Fibroblast of gingiva (primary cell): ENCODE measurements around the gene PAX5.

Experiments used
- DNase-seq: peaks from one replicate; pipeline ENCODE4 v3.0.0-alpha.2; 2011; ENCODE audit warnings: low read depth

PAX5 gene

DNA sequence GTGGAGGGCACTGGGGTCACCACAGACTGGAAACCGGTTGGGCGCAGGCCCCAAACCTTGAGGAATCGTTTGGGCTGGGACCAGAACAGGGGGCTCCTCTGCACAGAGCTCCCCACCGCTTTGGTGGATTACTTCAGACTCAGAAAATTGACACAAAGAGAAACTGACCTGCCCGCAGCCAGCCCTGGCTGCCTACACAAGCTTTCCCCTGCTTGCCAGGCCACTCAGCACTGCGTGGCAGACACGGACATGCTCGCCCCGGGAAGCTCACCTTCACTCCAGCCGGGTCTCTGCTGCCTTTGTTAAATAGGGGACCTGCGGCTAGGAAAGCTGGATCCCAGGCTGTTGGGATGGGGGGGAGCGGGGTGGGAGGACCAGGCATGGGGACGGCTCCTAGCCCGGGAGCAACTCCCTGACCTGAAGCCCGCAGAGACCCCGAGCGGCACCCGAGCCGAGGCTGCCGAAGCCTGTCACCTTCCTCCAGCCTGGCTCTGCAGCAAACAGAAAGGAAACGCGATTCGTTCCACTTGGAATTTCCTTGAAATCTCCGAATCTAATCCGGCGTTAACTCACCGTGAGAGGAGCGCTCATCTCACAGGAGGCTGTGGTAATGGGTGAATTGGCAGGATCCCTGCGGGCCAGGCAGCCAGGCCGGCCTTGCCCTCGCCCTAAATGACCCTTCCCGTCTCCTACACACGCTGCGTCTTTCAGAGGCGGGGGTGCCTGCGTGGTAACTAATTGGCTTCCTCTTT lies 8.8 kb downstream of the PAX5 start:
- no peak for DNase-seq

DNA sequence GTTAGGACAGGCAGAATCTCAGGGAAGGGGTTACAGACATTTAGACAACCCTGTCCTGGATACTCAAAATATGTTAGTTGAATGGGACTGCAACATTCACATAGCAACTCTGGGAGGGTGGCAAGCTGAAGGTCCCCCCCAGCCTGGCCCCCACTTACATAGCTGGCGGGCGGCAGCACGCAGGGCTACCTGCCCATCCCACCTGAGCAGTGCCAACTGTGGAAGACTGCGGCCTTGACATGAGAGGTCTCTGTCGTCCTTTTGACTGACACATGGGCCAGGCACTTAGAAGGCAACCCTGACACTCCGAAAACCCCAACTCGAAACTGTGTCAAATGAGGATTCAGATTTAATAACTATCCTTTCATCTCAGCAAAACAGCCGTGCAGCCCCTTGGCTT lies 16.5 kb downstream of the PAX5 start:
- DNase-seq, result no peak

DNA sequence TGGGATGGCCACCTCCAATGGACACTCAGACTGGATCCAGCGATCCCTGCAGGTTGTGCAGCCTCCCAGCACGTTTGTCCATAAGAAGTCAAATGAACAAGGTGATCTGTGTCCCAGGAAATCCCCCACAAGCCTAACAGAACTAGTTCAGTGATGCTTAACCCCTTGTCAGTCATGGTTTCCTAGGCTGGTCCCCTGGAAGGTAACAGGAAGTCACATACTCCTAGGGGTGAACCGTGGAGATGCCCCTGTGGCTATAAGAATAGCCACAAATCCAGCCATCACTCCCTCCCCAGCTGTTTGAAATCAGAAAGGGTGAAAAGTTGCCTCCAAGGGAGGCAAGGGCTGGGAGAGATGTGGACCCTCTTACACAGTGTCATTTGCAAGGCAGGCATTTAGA lies 22.5 kb downstream of the PAX5 start:
- DNase-seq, result no peak

DNA sequence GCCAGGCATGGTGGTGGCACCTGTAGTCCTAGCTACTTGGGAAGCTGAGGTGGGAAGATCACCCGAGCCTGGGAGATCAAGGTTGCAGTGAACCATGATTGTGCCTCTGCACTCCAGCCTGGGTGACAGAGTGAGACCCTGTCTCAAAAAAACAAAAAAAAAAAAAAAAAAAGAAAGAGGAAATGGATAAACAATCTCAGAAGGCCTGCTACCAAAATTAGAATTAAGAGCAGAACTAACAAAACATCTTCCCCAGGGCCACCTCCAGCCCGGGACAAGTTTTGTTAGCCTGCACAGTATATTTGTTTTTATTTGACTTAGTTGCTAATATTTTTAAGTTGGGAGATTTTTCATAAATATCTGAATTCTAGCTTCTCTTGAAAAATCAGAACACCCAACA lies 23.1 kb downstream of the PAX5 start:
- no peak for DNase-seq

DNA sequence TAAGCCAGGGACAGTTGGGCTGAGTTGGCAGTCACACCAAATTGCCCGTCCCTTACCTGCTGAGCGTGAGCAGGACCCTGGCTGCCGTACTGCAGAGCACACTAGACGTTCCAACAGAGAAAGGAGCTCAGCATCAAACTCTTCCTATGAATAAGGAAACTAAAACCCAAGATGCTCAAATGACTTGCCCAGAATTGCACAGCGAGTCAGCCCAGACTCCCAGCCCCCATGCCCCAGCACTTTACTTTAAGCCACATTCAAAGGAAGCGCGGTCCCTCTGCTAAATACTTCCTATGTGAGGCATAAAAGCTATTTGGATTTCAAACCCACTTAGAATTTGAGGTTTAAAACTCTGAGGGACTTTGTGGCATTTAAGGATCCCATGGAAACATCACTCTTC lies 23.9 kb downstream of the PAX5 start:
- DNase-seq, result no peak

DNA sequence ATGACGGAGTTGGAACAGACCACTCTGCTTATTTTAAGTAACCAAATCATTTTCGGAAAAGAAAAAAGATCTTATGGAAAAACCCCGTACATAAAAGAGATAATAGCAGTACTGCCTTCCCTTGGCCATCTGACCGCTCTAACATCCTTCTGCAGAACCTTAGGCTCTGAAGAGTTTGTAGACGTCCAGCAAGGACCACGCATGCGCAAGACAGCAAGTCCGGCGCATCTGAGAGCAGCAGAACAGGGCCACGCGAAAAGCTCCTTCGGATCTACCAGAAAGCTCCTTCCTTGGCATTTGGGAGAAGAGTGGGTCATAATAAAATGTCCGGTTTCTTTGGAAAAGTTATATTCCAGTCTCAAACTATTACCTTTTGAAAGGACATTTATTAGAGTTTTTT lies 26.8 kb downstream of the PAX5 start:
- DNase-seq, result no peak

DNA sequence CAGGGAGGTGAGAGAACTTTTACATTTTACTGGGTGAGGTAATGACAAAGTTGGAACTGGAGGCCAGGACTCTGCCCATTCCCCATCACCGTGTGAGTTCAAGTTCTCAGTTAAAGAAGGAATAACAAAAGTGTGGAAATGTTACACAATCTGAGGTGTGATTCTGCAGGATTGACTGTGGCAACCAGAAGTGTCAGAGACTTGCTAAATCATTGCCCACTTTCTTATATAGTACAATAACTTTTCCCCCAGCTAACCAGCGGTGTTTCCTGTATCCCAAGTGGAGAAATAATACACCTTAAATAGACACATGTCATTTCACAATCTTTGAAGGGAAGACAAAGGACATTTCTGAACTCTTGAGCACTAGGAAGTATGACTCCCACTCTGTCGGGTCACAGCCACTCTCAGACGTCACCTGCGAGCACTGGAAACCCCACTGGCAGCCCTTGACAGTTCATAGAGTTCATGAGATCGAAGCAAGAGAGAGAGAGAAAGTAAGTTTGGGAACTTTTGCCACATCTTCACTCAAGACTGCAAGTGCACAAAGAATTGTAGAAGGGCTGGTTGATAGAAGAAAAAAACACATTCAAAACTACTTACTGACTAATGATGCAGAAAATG lies 28.4 kb downstream of the PAX5 start:
- no peak for DNase-seq

DNA sequence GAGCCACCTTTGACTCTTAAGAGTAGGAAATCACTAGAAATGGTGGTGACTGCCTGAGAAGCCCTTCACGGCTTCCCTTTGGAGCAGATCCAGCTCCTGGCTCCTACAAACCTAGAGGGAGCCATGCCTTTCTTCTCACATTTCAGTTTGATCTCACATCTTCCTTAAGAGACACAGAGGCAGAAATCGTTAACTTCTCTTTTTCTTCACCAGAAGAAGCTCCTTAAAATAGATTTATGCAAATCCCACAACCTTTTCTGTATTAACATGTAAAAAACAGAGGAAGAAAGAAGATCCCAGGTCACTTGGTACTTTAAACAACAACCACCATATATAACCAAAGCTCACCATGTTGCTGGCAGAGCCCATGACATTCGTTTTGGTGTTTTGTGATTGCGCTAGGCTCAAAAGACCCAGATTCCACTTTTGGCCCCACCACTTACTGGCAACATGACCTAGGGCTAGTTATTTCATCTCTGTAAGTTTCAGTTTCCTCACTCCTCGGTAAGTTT lies 29.6 kb downstream of the PAX5 start:
- DNase-seq, result no peak

DNA sequence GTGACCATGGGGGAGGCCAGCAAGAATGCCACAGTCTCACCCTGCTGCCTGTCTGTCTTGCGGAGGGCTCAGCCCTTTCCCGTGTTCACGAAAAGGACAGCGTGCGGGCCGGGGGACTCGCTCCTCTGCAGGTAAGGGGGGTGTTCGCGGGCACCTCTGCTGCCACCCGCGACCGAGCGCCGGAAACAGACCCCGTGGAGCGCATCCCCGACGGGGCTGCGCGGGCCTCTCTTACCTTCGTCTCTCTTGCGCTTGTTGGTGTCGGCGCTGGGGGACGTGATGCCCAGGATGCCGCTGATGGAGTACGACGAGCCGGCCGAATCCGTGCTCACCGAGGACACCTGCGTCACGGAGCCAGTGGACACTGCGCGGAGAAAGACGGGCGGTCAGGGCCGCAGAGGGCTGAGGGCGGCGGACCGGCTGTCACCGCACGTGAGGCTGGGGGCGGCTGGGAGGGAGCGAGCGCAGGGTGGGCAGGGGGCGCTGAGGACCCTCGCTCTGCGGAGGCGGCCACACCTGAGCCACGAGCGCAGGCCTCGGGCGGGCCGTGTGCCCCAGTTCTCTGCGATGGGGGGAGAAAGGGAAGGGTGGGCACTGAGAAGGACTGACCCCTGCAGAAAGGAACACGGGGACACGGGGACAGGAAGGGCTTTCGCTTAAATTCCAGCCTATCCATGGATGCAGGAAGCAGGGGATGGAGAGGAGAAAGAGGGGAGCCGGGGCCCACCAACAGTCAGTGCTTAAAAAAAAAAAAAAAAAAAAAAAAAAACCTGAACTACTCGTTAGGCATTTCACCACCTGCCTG lies 31.5 kb downstream of the PAX5 start:
- no peak for DNase-seq

DNA sequence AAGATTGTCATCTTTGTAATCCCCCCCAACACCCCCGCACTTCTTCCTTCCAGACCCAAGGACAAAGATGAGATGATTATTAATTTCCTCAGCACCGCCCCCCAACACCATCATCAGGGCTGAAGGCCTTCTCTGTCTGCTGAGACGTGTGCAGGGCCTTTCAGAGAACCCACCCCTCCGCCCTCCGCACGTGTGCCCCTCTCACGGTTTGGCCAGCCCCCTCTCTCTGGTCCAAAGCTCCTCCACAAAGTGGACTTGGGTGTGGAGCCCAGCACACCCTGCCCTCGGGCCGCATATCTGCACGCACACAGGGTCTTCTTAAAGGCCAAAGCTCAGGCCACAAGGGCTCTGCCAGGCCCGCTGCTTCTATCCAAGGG lies 32.0 kb downstream of the PAX5 start:
- DNase-seq, result no peak

DNA sequence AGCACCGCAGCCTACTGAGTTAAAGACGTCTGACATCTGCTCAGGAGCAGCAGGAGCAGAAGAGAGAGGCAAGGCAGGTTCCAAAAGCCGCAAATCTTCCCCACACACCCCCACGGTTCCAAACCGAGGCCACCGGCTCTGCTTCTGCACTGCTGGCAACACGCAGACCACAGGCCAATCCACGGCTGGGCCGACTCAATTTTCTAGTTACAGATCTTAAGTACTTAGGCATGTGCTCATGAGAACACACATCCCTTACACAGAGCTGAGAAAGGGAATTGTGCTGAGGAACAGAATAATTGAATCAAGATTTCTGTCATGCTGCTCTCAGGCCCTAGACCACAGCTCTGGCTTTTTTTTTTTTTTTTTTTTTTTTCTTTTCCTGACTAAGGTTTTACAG lies 32.6 kb downstream of the PAX5 start:
- no peak for DNase-seq

DNA sequence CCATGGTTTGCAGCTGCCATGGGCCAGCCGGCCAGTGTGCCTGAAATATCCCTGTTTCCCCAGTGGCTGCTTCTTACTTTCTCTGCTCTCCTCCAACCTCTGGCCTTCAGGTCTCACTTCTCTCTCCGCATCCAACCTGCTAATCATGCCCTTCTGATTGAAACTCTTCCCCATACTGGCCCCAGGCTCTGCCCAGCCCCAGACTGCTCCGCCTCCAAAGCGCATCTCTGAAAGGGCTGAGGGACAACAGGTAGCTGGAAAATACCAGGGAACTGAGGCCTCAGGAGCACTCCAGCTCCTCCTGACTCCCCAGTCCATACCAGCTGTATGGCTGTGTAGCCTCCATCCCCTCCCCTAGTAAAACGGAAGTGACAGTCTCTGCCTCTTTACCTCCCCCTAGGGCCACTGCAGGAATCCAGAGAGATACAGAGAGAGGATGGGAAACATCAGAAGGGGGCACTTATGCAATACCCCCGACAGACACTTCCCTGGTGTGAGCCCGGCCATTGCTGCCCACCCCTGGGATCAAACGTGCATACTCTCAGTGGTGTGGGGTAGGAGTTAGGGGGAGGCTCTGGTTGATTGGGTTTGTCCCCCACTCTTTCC lies 34.2 kb downstream of the PAX5 start:
- DNase-seq, result no peak

DNA sequence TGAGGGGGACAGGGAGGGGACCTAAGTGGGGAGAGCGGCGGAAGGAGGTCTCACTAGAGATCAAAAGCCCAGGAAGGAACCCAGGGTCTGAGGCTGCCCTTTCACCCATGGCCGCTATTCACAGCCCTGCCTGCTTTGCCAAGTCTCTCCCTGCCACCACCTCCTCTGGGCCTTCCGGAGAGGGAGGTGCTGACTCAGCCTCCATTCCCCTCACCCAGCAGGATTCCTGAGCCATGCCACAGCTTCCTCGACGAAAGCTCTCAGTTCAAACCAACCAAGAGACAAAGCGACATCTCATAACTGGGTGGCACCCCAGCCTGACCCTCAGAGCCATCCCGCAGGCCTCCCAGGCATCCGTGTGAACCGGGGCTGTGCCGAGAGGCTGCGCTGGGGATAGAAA lies 36.7 kb downstream of the PAX5 start:
- no peak for DNase-seq

DNA sequence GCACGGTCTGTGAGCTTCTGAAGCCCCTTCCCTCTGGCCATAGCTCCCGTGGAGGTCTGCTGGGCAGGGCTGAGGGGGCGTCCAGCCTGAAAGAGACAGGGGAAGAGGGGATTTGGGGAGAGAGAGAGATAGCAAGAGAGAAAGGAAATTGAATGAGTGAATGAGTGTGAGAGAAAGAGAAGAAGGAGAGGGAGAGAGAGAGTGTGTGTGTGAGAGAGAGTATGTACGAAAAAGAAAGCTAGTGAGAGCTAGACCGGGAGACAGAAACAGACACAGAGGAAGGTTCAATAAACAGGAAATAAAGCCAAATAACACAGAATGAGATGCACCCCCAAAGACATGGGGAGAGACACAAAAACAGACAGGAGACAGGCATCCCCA lies 37.4 kb downstream of the PAX5 start:
- no peak for DNase-seq

DNA sequence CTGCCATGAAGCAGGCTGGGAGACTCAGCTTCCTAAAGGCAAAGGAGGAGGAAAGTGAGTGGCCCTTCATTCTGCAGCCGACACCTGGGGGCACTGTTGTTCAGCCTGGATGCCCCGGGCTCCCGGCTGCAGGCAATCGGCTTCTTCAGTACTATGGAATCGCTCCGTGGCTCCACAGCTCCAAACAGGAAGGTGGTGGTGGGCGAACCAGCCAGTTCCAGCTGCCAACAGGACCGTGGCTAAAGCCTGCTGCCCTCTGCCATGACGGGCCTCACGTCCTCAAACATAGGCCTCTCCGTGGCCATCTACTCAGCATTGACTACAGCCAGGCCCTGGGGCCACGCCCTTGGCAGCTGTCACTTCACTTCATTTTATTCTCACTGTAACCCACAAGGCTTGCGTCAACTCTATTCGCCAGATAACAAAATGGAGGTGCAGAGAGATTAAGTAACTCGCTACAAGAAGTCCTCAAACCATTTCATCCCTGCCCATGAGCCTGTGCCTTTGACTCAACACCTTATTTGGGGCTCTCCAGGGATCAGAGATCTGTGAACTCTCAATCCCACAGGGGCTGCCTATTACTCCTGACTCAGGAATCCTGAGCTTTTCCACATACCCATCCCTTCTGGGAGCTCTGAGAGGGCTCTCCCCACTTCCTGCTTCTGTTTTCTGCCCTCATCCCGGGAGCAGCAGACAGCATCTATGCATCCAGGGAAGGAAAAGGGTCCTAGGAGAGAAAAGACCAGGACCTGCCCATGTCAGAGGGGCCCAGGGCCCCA lies 38.0 kb downstream of the PAX5 start:
- DNase-seq, result peak; percentile 18

DNA sequence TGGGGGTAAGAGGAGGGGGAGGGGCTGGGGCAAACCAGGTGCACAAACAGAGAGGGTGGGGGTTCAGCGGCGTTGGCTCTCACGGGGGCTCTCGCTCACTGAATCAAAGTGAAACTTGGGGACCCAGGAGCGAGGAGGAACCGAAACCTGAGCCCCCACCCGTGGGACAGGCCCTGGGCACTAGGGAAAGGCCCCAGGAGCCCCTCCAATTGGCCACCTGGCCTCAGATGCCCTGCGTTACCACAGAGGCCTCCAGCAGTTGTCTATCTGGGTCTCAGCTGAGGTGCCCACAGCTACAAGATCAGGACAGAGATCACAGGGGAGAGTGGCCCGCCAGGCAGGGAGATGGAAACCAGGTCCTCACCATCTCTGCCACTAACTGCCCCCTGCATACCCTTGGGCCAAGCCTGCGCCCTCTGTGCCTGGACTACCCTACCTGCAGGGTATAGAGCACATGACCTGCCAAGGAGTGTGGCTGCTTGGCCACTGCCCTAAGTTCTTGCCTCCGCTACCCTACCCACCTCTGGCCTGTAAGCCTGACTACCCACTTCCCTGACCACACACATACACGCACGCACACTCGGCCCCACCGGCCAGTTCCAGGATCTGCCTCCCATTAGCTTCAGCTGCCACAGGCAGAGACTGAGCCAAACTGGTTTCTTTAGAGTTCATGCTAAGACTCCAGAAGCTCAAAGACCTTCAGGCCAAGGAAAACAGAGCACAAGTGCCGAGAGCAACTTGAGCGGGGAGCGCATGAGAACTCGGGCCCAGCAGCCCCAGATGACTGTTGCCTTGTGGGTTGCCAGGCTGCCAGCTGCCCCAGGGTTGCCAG lies 39.9 kb downstream of the PAX5 start:
- peak; percentile 25 for DNase-seq

DNA sequence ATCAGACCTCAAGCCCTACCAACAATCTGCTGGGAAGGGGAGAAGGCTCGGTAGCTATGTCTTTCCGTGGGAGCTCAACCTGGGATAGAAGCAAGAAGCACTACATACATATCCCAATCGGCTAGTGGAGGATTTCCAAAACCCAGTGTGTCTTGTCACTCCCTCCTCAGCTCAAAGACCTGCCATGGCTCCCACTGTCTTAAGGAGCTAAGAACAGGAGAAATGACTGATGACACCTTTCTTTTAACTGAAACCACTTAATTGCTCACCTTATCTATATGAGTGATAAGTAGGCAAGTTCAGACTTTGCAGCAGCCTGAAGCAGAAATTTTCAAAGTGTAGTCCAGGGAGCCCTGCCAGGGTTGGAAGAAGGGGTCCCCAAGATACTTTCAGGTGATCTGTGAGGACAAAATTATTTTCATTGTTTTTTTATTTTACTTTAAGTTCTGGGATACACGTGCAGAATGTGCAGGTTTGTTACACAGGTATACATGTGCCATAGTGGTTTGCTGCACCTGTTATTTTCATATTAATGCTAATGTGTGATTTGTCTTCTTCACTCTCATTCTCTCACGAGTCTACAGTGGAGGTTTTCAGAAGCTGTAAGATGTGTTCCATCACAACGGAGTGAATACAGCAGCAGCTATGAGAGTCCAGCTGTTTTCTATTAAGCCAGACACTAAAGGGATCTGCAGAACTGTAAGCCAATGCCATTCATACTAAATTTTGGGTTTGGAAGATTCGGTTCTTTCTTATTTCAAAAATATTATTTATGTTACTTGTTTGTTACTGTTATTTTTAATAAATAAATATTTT lies 41.4 kb downstream of the PAX5 start:
- peak; percentile 37 for DNase-seq

DNA sequence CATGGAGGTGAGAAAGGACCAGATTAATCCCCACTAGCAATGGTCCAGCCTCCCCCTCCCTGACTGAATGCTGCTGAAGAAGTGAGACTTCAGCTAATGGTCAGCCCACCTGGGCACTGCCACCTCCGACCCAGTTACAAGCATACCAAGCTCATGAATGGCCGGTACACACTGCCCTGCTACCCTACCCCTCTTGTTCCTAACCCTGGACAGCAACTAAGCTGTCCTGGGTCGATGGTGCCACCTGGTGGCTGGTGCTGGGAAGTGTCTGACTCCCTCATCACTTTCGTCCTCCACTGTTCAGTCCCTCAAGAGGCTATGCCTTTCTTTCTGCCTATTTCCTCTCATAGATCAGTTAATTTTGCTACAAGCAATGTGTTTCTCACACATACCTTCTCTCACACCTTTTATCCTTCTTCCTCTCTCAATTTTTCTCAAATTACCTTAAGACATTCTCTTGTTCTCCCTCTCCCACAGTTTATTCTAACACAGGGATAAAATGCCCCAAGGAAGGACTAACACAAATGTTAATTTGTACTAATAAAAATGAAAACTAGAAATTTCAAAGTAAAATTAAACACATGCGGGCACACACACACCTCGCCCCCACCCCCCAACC lies 42.4 kb downstream of the PAX5 start:
- no peak for DNase-seq

DNA sequence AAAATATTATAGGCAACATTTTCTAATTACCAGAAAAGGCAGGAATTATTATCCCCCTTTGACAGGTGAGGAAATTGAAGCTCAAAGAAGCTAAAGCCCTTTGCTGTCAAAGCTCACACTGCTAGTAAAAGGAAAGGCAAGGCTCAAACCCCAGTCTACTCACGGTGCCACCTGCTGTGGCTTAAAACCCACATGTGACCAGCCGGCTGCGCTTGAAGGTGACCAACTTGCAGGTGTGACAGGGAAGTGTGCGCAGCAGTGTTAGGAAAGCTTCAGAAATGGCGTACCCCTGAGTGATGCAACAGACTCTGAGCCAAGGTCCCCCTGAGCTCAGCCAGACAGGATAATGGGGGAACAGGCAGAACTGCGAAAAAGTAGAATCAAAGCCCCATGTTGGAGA lies 45.2 kb downstream of the PAX5 start:
- DNase-seq, result no peak

DNA sequence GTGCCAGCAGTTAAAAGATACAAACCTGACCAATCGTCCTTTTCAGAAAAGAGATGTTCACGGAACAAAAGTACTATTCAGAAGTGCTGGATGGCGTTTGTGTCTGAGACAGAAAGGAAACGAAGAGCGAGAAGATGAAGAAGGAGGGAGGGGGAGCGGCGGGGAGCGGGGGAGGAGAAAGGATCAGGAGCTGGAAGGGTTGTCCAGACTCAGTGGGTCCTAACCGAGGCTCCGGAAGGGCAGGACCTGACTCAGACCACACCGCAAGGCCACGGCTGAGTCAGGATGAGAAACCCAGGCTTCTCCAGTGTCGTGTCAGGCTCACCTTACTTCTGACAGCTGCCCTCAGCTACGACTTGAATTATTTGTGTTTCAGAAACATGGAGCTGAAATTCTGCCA lies 46.2 kb downstream of the PAX5 start:
- DNase-seq, result no peak
